Heart right ventricle (tissue), 16 donors: Measurements from ENCODE around the gene ITGA7. TPM values are rescaled to one million over a fixed set of nuclear protein-coding genes. Genes with fewer than 3 reads are reported as not detected.
A peak's percentile ranks its signal among the peaks of the same experiment; 100 is the strongest.

ENCODE experiments used
- ATAC-seq, 8 donors: fragments of 200-7000 bp; cut with Tn5 transposase; one replicate each; pipeline ENCODE4 v1.9.1; 2020; ENCODE audit warnings: mild to moderate bottlenecking in 8 of 8, moderate library complexity in 8 of 8, moderate number of reproducible peaks in 1 of 8
- DNase-seq, 2 donors: peaks; one replicate each; pipeline ENCODE4 v3.0.0-alpha.2; 2020
- H3K27ac ChIP-seq, 10 donors: fragments of 200-600 bp; sonication (generic) in 2 of 10; one replicate each; pipeline versions ENCODE4 v1.5.0 to v1.8.0; 2020 to 2022; ENCODE audit warnings: mild to moderate bottlenecking in 3 of 10
- H3K27me3 ChIP-seq, 7 donors: fragments of 200-600 bp; one replicate each; pipeline ENCODE4 v1.8.0; 2021 to 2022; ENCODE audit warnings: mild to moderate bottlenecking in 2 of 7
- H3K36me3 ChIP-seq, 9 donors: fragments of 200-600 bp; sonication (generic) in 1 of 9; one replicate each; pipeline versions ENCODE4 v1.5.0 to v1.8.0; 2020 to 2022; ENCODE audit warnings: mild to moderate bottlenecking in 2 of 9
- H3K4me1 ChIP-seq, 9 donors: fragments of 200-600 bp; sonication (generic) in 1 of 9; one replicate each; pipeline versions ENCODE4 v1.5.0 to v1.8.0; 2020 to 2022; ENCODE audit warnings: mild to moderate bottlenecking in 4 of 9
- H3K4me3 ChIP-seq, 10 donors: fragments of 200-600 bp; sonication (generic) in 2 of 10; one replicate each; pipeline versions ENCODE4 v1.5.0 to v1.8.0; 2020 to 2022; ENCODE audit warnings: mild to moderate bottlenecking in 7 of 10, moderate library complexity in 2 of 10
- H3K9me3 ChIP-seq, 11 donors: fragments of 200-600 bp in 10 of 11; sonication (generic) in 2 of 11; one replicate each; pipeline versions ENCODE4 v1.5.0 to v1.8.0; 2013 to 2022; ENCODE audit warnings: mild to moderate bottlenecking in 2 of 11, control low read depth in 1 of 11, moderate library complexity in 1 of 11
- WGBS, 2 donors: extraction: QIAGEN DNeasy Blood & Tissue Kit; methylation state at CpG; one replicate each; pipeline ENCODE4 v1.1.7; 2013; ENCODE audit warnings: inconsistent platforms in 1 of 2; 5-methylcytosine and 5-hydroxymethylcytosine counted together
- intact Hi-C, 10 donors: fragments of 100-400 bp; cut with DNase I; formaldehyde crosslinking; loops; one replicate each; pipeline versions ENCODE4 v1.11.1 to v1.14.2; 2022
- polyA plus RNA-seq, 2 donors: library from polyadenylated mRNA; stranded (reverse); fragments of 200-250 nt; gene quantifications; one replicate each; pipeline ENCODE4 v1.2.3, GENCODE V29; 2013
- total RNA-seq, 10 donors: library from RNA; stranded (reverse); fragmentation: NEBNext Ultra II Directional in 3 of 10; extraction: Animal tissue kit (Norgen Biotek cat#: 25700) in 3 of 10; gene quantifications; one replicate each; pipeline versions ENCODE4 v1.2.1 to v1.2.4, GENCODE V29; 2021 to 2023
- TF ChIP-seq, protein P1 (sequence below), 9 donors: fragments of 200-600 bp; sonication (generic) in 2 of 9; IDR thresholded peaks; one replicate each; pipeline versions ENCODE4 v1.5.0 to v1.8.0; 2021 to 2022; ENCODE audit warnings: antibody characterized with exemption in 9 of 9, mild to moderate bottlenecking in 5 of 9, moderate library complexity in 1 of 9
- donor health status: Arrhythmogenic right ventricular cardiomyopathy.
- donor health status: ischemic (EF 13 %, LVEDD 7.1; RV severe dilation, severe dysfunction).
- donor health status: healthy with polysubstance abuse.
- donor health status: DM: no; HTN: yes; CAD: no.
- donor health status: DM: no; HTN: no; CAD: no.
- donor health status: ischemic (EF 25% LVEDD 6.9; RV normal size, moderate dysfunction).
- donor health status: ischemic (EF 25% LVEDD 5.7; RV mildly dilated, moderate dysfunction).
- donor health status: healthy.
- donor health status: DM: yes; HTN: yes; CAD: no.
- donor health status: Ischemic cardiomyopathy.
- donor health status: ischemic (EF 35%, LVEDD 5.7; RV mildly dilated, moderate dysfunction).
- donor health status: nonischemic (EF 11% LVEDD 7.7; RV severe dilation, severe dysfunction).
- donor health status: DM: yes; HTN: yes; CAD: no.
- donor health status: PGD.
- donor health status: ischemic (EF 29% LVEDD 5.4; RV normal size, mild dysfunction).
- donor health status: nonischemic (EF 23%, LVEDD 6.1; RV moderate dilation, normal function).

The ITGA7 gene
- total and polyA plus RNA-seq, 12 donors, result 247 to 750 (median 502) TPM

DNA sequence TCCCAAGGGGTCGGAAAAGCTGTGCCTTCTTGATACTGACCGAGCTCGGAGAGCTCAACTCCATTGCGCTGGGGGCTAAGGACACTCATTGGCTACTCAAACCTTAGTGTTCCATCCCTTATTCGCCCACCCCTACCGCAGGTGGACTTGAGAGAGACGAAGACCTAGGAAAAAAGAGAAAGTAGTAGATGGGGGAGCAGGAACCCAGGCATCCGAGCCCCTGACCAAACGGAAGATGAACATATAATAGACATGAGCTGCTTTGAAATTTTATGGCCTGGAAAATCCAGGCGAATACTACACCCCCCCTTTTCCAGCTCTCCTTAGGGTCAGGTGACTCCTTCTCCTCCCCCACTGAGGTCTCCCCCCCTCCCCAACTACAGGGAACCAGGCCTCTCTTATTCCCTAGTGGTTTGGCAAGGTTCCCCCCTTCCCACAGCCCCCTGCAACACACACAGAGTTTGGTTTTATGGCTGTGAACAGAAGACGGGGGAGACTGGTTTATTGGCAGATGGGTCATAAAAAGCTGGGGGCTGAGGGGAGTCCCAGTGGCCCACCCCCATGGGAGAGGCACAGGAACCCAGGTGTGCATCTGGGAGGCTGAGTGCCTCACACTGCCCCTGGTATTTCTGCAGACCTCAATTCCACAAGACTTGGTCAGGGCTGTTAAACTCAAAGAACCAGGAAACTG lies 36.8 kb upstream of the ITGA7 start:
- Histone ChIP-seq H3K4me1 (peaks cover 0 to 59% (median 34%) of the 10 kb centered on the region in 9 donors), H3K36me3 (peaks cover 0 to 5% (median 0%) of the 10 kb centered on the region in 9 donors), H3K4me3 (peak overlapping the region in 9 of 10 donors; percentile 66 to 90 (median 73)), H3K27ac (peak overlapping the region in 7 of 10 donors; percentile 15 to 72 (median 66)), H3K9me3 (no peaks in the 10 kb centered on the region), H3K27me3 (peaks cover 0 to 11% (median 0%) of the 10 kb centered on the region in 7 donors)
- DNase-seq, result no peak
- peak in 1 of 8 donors; percentile 2 for ATAC-seq
- TF ChIP-seq, protein P1, sequence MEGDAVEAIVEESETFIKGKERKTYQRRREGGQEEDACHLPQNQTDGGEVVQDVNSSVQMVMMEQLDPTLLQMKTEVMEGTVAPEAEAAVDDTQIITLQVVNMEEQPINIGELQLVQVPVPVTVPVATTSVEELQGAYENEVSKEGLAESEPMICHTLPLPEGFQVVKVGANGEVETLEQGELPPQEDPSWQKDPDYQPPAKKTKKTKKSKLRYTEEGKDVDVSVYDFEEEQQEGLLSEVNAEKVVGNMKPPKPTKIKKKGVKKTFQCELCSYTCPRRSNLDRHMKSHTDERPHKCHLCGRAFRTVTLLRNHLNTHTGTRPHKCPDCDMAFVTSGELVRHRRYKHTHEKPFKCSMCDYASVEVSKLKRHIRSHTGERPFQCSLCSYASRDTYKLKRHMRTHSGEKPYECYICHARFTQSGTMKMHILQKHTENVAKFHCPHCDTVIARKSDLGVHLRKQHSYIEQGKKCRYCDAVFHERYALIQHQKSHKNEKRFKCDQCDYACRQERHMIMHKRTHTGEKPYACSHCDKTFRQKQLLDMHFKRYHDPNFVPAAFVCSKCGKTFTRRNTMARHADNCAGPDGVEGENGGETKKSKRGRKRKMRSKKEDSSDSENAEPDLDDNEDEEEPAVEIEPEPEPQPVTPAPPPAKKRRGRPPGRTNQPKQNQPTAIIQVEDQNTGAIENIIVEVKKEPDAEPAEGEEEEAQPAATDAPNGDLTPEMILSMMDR (IDR thresholded peaks at IDR 0.05), result no peak
- intact Hi-C loops, result loop anchor here in 8 of 10 donors (2.0 to 10.0 kb wide), 7 partner anchors 50 to 370 kb away; partner anchors contain the start of genes DGKA (in 1 of the 8), ORMDL2 (in 1 of the 8), RPL41 (in 1 of the 8) and RPS26 (in 1 of the 8)
- WGBS, 2 donors, result 27 to 36% methylated on average over 11 of the region's 11 CpGs

GRCh38 chr12:55743406-55744339 lies 36.0 kb upstream of the ITGA7 start:
- WGBS, 2 donors, result 1% methylated on average over 63 to 70 of the region's 73 CpGs
- intact Hi-C loops, result loop anchor here in 7 of 10 donors (2.0 to 10.0 kb wide), 8 partner anchors 51 to 371 kb away; partner anchors contain the start of genes DGKA (in 1 of the 7), ORMDL2 (in 1 of the 7), RPL41 (in 1 of the 7) and RPS26 (in 1 of the 7)
- Histone ChIP-seq H3K27me3 (peaks cover 0 to 11% (median 0%) of the 10 kb centered on the region in 7 donors), H3K4me1 (peaks cover 0 to 58% (median 34%) of the 10 kb centered on the region in 9 donors), H3K27ac (peak overlapping the region in 9 of 10 donors; percentile 23 to 71 (median 64)), H3K9me3 (no peaks in the 10 kb centered on the region), H3K4me3 (peak overlapping the region; percentile 63 to 90 (median 72)), H3K36me3 (no peaks in the 10 kb centered on the region)
- DNase-seq, result peak in 1 of 2 donors; percentile 60
- ATAC-seq, result peak in 7 of 8 donors; percentile 4 to 35 (median 11)
- TF ChIP-seq, protein P1 (IDR thresholded peaks at IDR 0.05), result peak in 1 of 9 donors; percentile 24

- ATAC-seq (peak; percentile 44 to 70 (median 59)), DNase-seq (peak; percentile 79 to 83)
- Histone ChIP-seq H3K4me1 (peaks cover 5 to 57% (median 40%) of the 10 kb centered on the region in 9 donors), H3K4me3 (peak within 1 kb of the TSS; percentile 63 to 90 (median 72)), H3K9me3 (no peaks in the 10 kb centered on the region), H3K27me3 (peaks cover 0 to 11% (median 0%) of the 10 kb centered on the region in 7 donors), H3K27ac (peak within 1 kb of the TSS in 9 of 10 donors; percentile 25 to 71 (median 64)), H3K36me3 (no peaks in the 10 kb centered on the region)
- intact Hi-C loops, result loop anchor here in 6 of 10 donors (2.0 to 10.0 kb wide), 7 partner anchors 52 to 372 kb away; partner anchors contain the start of genes DGKA (in 1 of the 6), ORMDL2 (in 1 of the 6), RPL41 (in 1 of the 6) and RPS26 (in 1 of the 6)
- 1 to 2% methylated on average over 17 to 44 of the region's 53 CpGs for WGBS, 2 donors
- TF ChIP-seq, protein P1 (IDR thresholded peaks at IDR 0.05), result no peak
Observed at GRCh38 chr12:55742719-55743405, 35.2 kb upstream of the ITGA7 start, which contains the start of gene GDF11. TSS of gene GDF11 (plus strand) at chr12:55743122. CDS start at chr12:55743317, 195 bp downstream.
